Raji (cell line): ENCODE measurements around the gene MCF2L.

ENCODE experiments used
- POLR2A ChIP-seq: IDR thresholded peaks from 2 replicates; pipeline ENCODE4 v1.6.1; 2011; ENCODE audit warnings: low read depth, low read length, control low read depth; ENCODE audit not compliant: insufficient read depth

Gene MCF2L

DNA sequence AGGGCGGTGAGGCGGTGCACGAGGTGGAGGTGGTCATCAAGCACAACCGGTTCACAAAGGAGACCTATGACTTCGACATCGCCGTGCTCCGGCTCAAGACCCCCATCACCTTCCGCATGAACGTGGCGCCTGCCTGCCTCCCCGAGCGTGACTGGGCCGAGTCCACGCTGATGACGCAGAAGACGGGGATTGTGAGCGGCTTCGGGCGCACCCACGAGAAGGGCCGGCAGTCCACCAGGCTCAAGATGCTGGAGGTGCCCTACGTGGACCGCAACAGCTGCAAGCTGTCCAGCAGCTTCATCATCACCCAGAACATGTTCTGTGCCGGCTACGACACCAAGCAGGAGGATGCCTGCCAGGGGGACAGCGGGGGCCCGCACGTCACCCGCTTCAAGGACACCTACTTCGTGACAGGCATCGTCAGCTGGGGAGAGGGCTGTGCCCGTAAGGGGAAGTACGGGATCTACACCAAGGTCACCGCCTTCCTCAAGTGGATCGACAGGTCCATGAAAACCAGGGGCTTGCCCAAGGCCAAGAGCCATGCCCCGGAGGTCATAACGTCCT lies 180.0 kb downstream of the MCF2L start:
- TF ChIP-seq POLR2A, result no peak
